Myocyte (in vitro differentiated cells): ENCODE results near the gene PHF20. TPM values are rescaled to one million over a fixed set of nuclear protein-coding genes. Genes with fewer than 3 reads are reported as not detected.
A peak's percentile ranks its signal among the peaks of the same experiment; 100 is the strongest.
"Not testable (repeated sequence)": the region's sequence is repeated elsewhere in the genome, so short reads cannot be mapped to it uniquely, and the experiment has no call there.

ENCODE experiments used
- DNase-seq: peaks from one replicate; pipeline ENCODE4 v3.0.0-alpha.2; 2012; ENCODE audit warnings: low read depth
- total RNA-seq: library from RNA; depleted of rRNA; stranded (reverse); fragments of >200 nt; gene quantifications from 2 replicates; pipeline ENCODE4 v1.2.3, GENCODE V29; 2014

Gene PHF20
- total RNA-seq, 1 donor from 2014 or later, result 28.5 TPM

- DNase-seq, result peak; percentile 80
These were observed 4.8 kb downstream of the PHF20 start for GRCh38 chr20:35776513-35777101.

DNA sequence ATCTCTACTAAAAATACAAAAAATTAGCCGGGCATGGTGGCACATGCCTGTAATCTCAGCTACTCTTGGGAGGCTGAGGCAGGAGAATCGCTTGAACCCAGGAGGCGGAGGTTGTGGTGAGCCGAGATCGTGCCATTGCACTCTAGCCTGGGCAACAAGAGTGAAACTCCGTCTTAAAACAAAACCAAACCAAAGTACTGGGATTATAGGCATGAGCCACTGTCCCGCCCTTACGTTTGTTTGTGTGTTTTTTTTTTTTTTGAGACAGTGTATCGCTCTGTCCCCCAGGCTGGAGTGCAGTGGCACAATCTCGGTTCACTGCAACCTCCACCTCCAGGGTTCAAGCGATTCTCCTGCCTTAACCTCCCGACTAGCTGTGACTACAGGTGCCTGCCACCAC, 12.0 kb downstream of the PHF20 start:
- DNase-seq, result not testable (repeated sequence)

- not testable (repeated sequence) for DNase-seq
These were observed 13.7 kb downstream of the PHF20 start for GRCh38 chr20:35785541-35785940.

- DNase-seq, result no peak
These were observed 17.0 kb downstream of the PHF20 start for GRCh38 chr20:35788796-35789195.

- DNase-seq, result no peak
These were observed 19.3 kb downstream of the PHF20 start for GRCh38 chr20:35791097-35791496.

GRCh38 chr20:35791821-35792220, 20.0 kb downstream of the PHF20 start:
- no peak for DNase-seq

DNA sequence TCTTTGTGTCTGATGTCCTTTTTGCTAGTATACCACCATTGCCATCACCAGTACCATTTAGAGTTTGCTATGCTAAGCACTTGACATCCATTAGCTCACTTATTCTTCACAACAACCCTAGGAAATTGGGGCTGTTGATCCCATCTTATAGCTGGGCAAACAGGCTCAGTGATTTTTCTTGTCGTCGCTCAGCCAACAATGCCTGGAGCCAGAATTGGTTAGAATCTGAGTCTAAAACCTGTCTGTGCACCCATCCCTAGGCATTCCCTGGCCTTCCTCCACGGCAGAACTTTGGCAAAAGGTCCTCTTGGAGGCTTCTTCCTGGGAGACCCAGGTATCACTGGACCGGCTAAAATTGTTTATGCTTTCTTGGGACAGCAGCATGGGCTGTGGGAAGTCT, 20.9 kb downstream of the PHF20 start:
- no peak for DNase-seq

GRCh38 chr20:35796571-35796970, 24.8 kb downstream of the PHF20 start:
- DNase-seq, result no peak

DNA sequence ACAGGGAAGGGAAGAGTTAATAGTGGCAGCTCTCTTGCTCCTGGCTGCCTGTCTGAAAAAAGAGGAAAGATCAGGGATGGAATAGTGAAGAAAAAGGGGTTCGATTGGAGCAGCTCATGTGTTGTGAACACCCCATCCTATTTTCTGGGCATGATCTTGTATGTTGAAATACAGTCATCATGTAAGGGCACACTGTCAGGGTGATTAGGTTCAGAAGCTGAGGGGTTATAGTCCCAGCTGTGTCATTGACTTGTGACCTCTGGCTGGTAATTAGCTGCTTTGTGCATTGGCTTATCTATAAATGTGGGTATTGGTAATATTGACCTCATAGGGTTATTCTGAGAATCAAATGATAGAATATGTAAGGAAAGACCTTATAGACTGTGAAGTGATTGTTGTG, 30.1 kb downstream of the PHF20 start:
- no peak for DNase-seq

DNA sequence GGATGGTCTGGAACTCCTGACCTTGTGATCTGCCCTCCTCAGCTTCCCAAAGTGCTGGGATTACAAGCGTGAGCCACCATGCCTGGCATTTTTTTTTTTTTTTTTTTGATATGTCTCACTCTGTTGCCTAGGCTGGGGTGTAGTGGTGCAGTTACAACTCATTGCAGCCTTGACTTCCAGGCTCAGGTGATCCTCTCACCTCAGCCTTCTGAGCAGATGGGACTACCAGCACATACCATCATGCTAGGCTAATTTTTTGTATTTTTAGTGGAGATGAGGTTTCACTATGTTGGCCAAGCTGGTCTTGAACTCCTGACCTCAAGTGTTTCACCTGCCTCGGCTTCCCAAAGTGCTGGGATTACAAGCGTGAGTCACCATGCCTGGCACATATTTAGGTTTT, 34.3 kb downstream of the PHF20 start:
- DNase-seq, result no peak

GRCh38 chr20:35807877-35808276, 36.1 kb downstream of the PHF20 start:
- DNase-seq, result no peak

DNA sequence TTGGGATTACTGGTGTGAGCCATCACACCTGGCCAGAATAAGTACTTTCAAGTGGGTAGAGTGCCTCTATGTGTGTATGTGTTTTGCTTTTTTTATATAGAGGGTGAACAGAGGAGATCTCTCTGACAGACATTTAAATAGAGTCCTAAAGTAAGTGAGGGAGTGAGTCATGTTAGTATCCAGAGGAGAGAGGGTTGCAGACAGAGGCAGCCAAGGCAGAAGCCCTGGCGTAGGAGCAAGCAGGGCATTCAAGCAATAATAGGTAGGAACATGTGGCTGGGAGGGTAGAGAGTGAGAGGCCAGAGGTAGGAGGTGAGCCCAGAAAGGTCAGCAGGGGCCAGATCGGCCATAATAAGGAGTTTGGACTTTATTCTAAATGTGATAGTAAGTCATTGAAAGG, 48.9 kb downstream of the PHF20 start:
- peak; percentile 22 for DNase-seq

- DNase-seq, result peak; percentile 37
These were observed 50.0 kb downstream of the PHF20 start for GRCh38 chr20:35821807-35822242.

GRCh38 chr20:35823147-35823546, 51.3 kb downstream of the PHF20 start:
- no peak for DNase-seq

DNA sequence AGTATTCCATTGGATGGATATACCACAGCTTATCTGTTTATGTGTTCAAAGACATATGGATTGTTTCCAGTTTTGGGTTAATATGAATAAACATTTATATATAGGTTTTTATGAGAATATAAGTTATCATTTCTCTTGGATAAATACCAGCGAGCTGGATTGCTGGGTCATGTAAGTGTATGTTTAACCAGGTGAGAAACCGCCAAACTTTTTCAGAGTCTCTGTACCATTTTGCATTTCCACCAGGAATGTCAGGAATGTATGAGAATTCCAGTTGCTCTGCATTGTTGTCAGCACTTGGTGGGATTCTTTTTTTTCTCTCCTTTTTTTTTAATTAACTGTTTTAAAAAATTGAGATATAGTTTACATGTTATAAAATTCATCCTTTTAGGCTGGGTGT, 52.1 kb downstream of the PHF20 start:
- no peak for DNase-seq

DNA sequence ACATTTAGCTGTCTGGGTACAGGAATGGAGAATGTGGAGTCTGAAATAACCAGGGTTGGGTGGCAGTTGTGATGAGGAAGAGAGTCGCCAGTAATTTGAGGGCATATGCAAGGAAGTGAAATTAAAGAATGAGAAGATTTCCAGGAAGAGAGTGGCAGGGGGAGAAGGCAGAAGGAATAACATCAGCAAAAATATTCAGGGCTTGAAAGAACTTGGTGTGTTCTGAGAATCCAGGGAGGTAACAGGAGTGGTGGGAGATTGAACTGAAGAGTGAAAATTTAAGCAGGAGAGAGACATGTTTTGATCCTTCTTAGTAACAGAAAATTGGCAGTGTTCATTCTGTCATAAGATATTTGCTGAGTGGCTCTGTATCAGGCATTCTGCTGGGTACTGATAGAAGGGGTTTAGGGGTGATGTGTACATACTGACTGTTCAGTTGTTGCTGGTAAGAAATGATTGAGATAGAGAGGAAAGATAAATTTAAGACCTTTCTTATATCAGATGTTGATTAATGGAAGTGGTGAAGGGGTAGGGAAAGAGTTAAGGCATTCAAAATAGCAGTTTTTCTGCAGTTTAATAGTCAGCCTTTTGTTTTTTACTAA, 54.7 kb downstream of the PHF20 start:
- no peak for DNase-seq

DNA sequence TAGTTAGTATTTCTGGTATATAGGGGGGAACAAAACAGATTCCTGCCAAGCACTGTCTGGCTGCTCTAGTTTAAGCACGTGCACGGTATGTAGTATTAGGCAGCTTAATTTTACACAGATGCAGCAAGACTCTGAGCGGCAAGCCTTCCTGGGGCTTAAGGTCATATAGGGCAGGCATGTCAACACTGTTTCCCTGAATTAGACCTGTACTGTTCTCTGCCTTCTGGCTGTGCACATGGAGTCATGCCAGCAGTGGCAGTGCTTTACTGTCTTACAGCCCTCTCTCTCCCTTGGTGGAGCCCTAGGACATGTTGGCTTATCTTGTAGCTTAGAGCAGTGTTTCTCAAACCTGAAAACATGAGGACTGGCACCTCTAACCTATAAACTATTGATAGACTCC, 56.6 kb downstream of the PHF20 start:
- DNase-seq, result no peak

DNA sequence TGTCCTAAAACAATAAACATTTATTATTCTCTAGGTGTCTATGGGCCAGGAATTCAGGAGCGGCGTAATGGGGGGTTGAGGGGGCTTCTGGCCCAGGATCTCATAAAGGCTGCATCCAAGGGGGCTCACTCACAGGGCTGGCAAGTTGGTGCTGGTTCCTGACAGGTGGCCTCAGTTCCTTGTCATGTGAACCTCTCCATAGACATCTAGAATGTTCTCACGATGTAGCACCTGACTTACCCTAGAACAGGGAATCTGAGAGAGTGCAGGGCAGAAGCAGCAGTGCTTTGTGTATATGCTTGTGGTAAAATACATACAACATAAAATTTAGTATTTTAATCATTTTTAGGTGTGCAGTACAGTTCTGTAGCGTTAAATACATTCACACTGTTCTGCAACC, 57.1 kb downstream of the PHF20 start:
- no peak for DNase-seq

DNA sequence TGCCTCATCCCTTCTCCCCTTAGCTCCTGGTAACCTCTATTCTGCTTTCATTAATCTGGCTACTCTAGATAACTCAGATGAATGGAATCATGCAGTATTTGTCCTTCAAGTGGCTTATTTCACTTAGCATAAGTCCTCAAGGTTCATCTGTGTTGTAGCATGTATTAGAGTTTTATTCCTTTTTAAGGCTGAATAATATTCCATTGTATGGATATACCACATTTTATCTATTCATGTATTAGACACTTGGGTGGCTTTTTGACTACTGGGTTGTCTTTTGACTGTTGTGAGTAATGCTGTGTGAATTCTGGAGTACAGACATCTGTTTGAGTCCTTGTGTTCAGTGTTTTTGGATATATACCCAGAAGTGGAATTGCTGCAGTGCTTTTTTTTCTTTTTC, 58.4 kb downstream of the PHF20 start:
- no peak for DNase-seq

DNA sequence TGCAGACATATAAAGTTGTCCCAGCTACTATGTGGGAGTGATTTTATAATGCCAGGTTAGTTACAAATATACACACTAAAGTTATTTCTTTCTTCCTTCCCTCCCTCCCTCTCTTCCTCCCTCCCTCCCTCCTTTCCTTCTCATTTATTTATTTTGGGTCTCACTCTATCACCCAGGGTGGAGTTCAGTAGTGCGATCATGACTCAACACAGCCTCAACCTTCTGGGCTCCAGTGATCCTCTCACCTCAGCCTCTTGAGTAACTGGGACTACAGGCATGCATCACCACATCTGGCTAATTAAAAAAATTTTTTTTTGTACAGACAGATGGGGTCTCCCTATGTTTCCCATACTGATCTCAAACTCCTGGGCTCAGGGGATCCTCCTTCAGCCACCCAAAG, 59.2 kb downstream of the PHF20 start:
- no peak for DNase-seq

DNA sequence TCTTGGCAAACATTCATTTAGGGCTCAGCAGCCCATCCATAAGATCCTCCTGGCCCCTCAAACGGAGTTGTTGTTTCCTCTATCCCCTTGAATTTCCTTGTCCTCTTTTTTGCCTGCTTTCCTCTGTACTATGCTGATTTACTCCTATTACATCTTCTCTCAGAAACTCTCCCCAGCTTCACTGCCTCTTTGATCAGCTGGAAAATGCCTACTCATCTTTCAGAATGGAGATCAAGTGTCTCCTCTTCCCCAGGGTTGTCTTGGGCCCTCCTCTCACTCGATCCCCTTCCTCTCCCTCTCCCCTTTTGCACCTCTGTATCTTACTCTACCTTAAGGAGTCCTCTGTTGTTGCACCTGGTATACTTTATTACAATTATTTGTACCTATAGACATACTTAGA, 60.2 kb downstream of the PHF20 start:
- DNase-seq, result no peak

DNA sequence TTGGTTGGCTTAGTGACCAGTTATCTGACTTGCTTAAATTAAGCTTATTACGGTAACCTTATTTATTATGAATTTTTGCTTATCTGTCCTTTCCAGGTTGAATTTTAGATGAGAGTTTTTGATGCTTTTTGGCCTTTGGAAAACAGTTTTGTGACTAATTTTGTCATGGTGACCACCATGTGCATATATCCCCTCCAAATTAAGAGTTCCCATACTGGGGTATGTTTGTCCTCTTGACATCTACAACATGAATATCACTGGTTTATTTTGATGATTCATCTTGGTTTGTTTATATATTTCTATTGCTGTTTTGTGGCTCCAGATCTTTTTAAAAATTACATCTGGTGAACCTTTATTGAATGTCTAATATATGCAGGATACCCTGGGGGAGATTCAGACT, 61.4 kb downstream of the PHF20 start:
- no peak for DNase-seq

GRCh38 chr20:35837577-35838195, 65.9 kb downstream of the PHF20 start:
- peak; percentile 14 for DNase-seq
